SK-N-SH (cell line): ENCODE data around the gene OR52D1. TPM values are rescaled to one million over a fixed set of nuclear protein-coding genes. Genes with fewer than 3 reads are reported as not detected.

Source experiments
- CTCF ChIA-PET: fragments of 300-600, 350-600 bp; formaldehyde crosslinking; extraction: SDS; loops from one replicate; lab custom pipeline; 2021; lab: Yijun Ruan, JAX
- POLR2A ChIA-PET: fragments of 350-600 bp; sonication (Branson Sonifier 250); formaldehyde crosslinking; extraction: SDS; loops from one replicate; lab custom pipeline; 2020; ENCODE audit warnings: antibody characterized with exemption, inconsistent platforms; lab: Yijun Ruan, JAX
- DNase-seq: peaks from one replicate; pipeline ENCODE4 v3.0.0; 2012
- H2AFZ ChIP-seq: fragments of 200-600 bp; sonication (generic); 2 replicates; pipeline ENCODE4 v1.8.1; 2016; ENCODE audit warnings: antibody characterized with exemption, mild to moderate bottlenecking, low read depth
- H3F3A ChIP-seq: fragments of 200-600 bp; sonication (generic); replicated peaks from 2 replicates; pipeline ENCODE3; 2016; ENCODE audit warnings: antibody characterized with exemption, mild to moderate bottlenecking; ENCODE audit not compliant: insufficient read depth
- H3K27ac ChIP-seq, 2 experiments: fragments of 200-500 bp in 1 of 2; fragments of 200-600 bp in 1 of 2; sonication (Bioruptor generic) in 1 of 2; sonication (generic), shearing (Covaris generic) in 1 of 2; 2 replicates each; pipeline versions ENCODE4 v1.5.1 to v1.6.1; 2014 to 2016; ENCODE audit warnings: low read depth in 2 of 2, inconsistent platforms in 1 of 2, low read length in 1 of 2, mild to moderate bottlenecking in 1 of 2, mixed read lengths in 1 of 2
- H3K27me3 ChIP-seq: fragments of 200-600 bp; sonication (generic), shearing (Covaris generic); 2 replicates; pipeline ENCODE4 v1.6.1; 2016; ENCODE audit warnings: mixed run types; ENCODE audit not compliant: insufficient read depth
- H3K36me3 ChIP-seq, 2 experiments: fragments of 200-500 bp in 1 of 2; fragments of 200-600 bp in 1 of 2; sonication (Bioruptor generic) in 1 of 2; sonication (generic) in 1 of 2; replicated peaks in 1 of 2; 2 replicates each; pipeline versions ENCODE3 to v1.5.1; 2014 to 2016; ENCODE audit warnings: low read length in 1 of 2, mild to moderate bottlenecking in 1 of 2; ENCODE audit not compliant: insufficient read depth in 2 of 2, control insufficient read depth in 1 of 2
- H3K4me1 ChIP-seq, 2 experiments: fragments of 200-500 bp in 1 of 2; fragments of 200-600 bp in 1 of 2; sonication (Bioruptor generic) in 1 of 2; sonication (generic), shearing (Covaris generic) in 1 of 2; 2 replicates each; pipeline versions ENCODE4 v1.5.1 to v1.6.1; 2014 to 2016; ENCODE audit warnings: low read depth in 1 of 2, low read length in 1 of 2, mixed run types in 1 of 2; ENCODE audit not compliant: insufficient read depth in 2 of 2, control insufficient read depth in 1 of 2
- H3K4me2 ChIP-seq: fragments of 200-600 bp; sonication (generic), shearing (Covaris generic); 2 replicates; pipeline ENCODE4 v1.6.1; 2017; ENCODE audit warnings: mixed run types
- H3K4me3 ChIP-seq, 2 experiments: fragments of 200-500 bp in 1 of 2; fragments of 200-600 bp in 1 of 2; sonication (Bioruptor generic) in 1 of 2; sonication (generic), shearing (Covaris generic) in 1 of 2; 2 replicates each; pipeline versions ENCODE4 v1.5.1 to v1.8.1; 2014 to 2016; ENCODE audit warnings: low read depth in 2 of 2, inconsistent platforms in 1 of 2, low read length in 1 of 2, mild to moderate bottlenecking in 1 of 2, mixed read lengths in 1 of 2, moderate library complexity in 1 of 2
- H3K79me2 ChIP-seq: fragments of 200-600 bp; sonication (generic); 2 replicates; pipeline ENCODE4 v1.8.1; 2017; ENCODE audit warnings: mild to moderate bottlenecking; ENCODE audit not compliant: insufficient read depth
- H3K9ac ChIP-seq: fragments of 200-600 bp; sonication (generic); 2 replicates; pipeline ENCODE4 v1.6.1; 2017; ENCODE audit warnings: mixed run types
- H3K9me2 ChIP-seq: fragments of 200-600 bp; sonication (generic); 2 replicates; pipeline ENCODE4 v1.6.1; 2017; ENCODE audit warnings: mixed run types
- H3K9me3 ChIP-seq: fragments of 200-600 bp; sonication (generic); 2 replicates; pipeline ENCODE4 v1.6.1; 2017; ENCODE audit warnings: mixed run types, mild to moderate bottlenecking, moderate library complexity
- H4K20me1 ChIP-seq: fragments of 200-600 bp; sonication (generic); 2 replicates; pipeline ENCODE4 v1.6.1; 2017; ENCODE audit warnings: mild to moderate bottlenecking, mixed run types; ENCODE audit not compliant: insufficient read depth
- CHD2 ChIP-seq: fragments of 150-350 bp; IDR thresholded peaks from 2 replicates; pipeline ENCODE4 v1.6.1; 2018; ENCODE audit warnings: low read length; ENCODE audit not compliant: partially characterized antibody
- CTCF ChIP-seq: fragments of 200-600 bp; sonication (generic); IDR thresholded peaks from 2 replicates; pipeline ENCODE4 v1.6.1; 2017; ENCODE audit warnings: antibody characterized with exemption, mild to moderate bottlenecking, moderate library complexity
- ELF1 ChIP-seq: IDR thresholded peaks from 2 replicates; pipeline ENCODE4 v1.4.0; 2012
- EZH2phosphoT487 ChIP-seq: fragments of 200-600 bp; sonication (generic); IDR thresholded peaks from 2 replicates; pipeline ENCODE4 v1.6.1; 2017; ENCODE audit warnings: low read depth, mixed run types, mild to moderate bottlenecking, antibody characterized with exemption, moderate library complexity, borderline replicate concordance
- FOSL2 ChIP-seq: IDR thresholded peaks from 2 replicates; pipeline ENCODE4 v1.4.0; 2012; ENCODE audit warnings: low read depth, mild to moderate bottlenecking, moderate library complexity, borderline replicate concordance
- FOXJ3 ChIP-seq: sonication (generic); formaldehyde crosslinking; IDR thresholded peaks from 2 replicates; pipeline ENCODE4 v1.5.1; 2020; ENCODE audit warnings: mild to moderate bottlenecking, missing genetic modification reagents
- FOXM1 ChIP-seq: IDR thresholded peaks from 2 replicates; pipeline ENCODE4 v1.4.0; 2012; ENCODE audit warnings: low read depth, mild to moderate bottlenecking
- GABPA ChIP-seq: IDR thresholded peaks from 2 replicates; pipeline ENCODE4 v1.4.0; 2012; ENCODE audit warnings: low read depth, mild to moderate bottlenecking
- GATA2 ChIP-seq: sonication (generic); formaldehyde crosslinking; IDR thresholded peaks from 2 replicates; pipeline ENCODE4 v1.5.0; 2020; ENCODE audit warnings: mild to moderate bottlenecking, missing genetic modification reagents
- MAX ChIP-seq: IDR thresholded peaks from 2 replicates; pipeline ENCODE4 v1.4.0; 2012; ENCODE audit warnings: low read depth
- MEF2A ChIP-seq: IDR thresholded peaks from 2 replicates; pipeline ENCODE4 v1.4.0; 2012; ENCODE audit warnings: low read depth, borderline replicate concordance
- POLR2AphosphoS5 ChIP-seq: IDR thresholded peaks from 2 replicates; pipeline ENCODE4 v1.6.1; 2012; ENCODE audit warnings: low read depth, low read length
- RAD21 ChIP-seq: IDR thresholded peaks from 2 replicates; pipeline ENCODE4 v1.6.1; 2012; ENCODE audit warnings: mild to moderate bottlenecking, low read length
- SMC3 ChIP-seq: IDR thresholded peaks from 2 replicates; pipeline ENCODE4 v1.6.1; 2012; ENCODE audit warnings: low read depth, low read length, improper control_type of control experiment
- TCF12 ChIP-seq: IDR thresholded peaks from 2 replicates; pipeline ENCODE4 v1.4.0; 2012
- USF1 ChIP-seq: IDR thresholded peaks from 2 replicates; pipeline ENCODE4 v1.4.0; 2012; ENCODE audit warnings: low read depth, borderline replicate concordance
- USF2 ChIP-seq: fragments of 150-350 bp; IDR thresholded peaks from 2 replicates; pipeline ENCODE4 v1.6.1; 2017; ENCODE audit warnings: antibody characterized with exemption, low read length, low read depth, borderline replicate concordance
- WGBS: methylation state at CpG from one replicate; pipeline ENCODE4 v1.1.6; 2017; ENCODE audit warnings: low lambda C conversion rate; 5-methylcytosine and 5-hydroxymethylcytosine counted together
- polyA plus RNA-seq, 3 experiments: library from polyadenylated mRNA; depleted of rRNA; stranded (reverse); fragments of >200 nt; gene quantifications; 2 replicates each; pipeline ENCODE4 v1.2.3, GENCODE V29; 2012

Gene OR52D1
- polyA plus RNA-seq, 1 of the 3 experiments (the other 2 are of a cell fraction) = not detected

GRCh38 chr11:5504403-5504921, 16.0 kb downstream of the OR52D1 start:
- Histone ChIP-seq H4K20me1 (no peaks in the 10 kb centered on the region), H3K9ac (no peak overlapping the region), H3F3A (no peaks in the 10 kb centered on the region), H3K27ac (no peak overlapping the region), H3K79me2 (no peaks in the 10 kb centered on the region), H3K4me2 (no peak overlapping the region), H3K9me2 (no peaks in the 10 kb centered on the region), H2AFZ (no peak overlapping the region), H3K36me3 (no peaks in the 10 kb centered on the region), H3K9me3 (no peaks in the 10 kb centered on the region), H3K4me3 (no peak overlapping the region), H3K27me3 (no peaks in the 10 kb centered on the region), H3K4me1 (no peaks in the 10 kb centered on the region; a peak in 1 of 4 replicates)
- ChIA-PET CTCF (no interaction called here), POLR2A (no interaction called here)
- no peak for TF ChIP-seq USF2
- no peak for TF ChIP-seq POLR2AphosphoS5
- TF ChIP-seq SMC3 = no peak
- TF ChIP-seq CTCF = no peak
- TF ChIP-seq FOXM1 = no peak
- TF ChIP-seq USF1 = no peak
- no peak for TF ChIP-seq GATA2
- no peak for TF ChIP-seq MEF2A
- WGBS = 0% methylated on average over 2 of the region's 2 CpGs
- no peak for DNase-seq

GRCh38 chr11:5505363-5506048, 17.0 kb downstream of the OR52D1 start:
- no peaks in the 10 kb centered on the region; a peak in 1 of 4 replicates for H3K4me1 ChIP-seq
- no peaks in the 10 kb centered on the region for H3K9me2 ChIP-seq
- no peak for DNase-seq
- POLR2A ChIA-PET = no interaction called here
- H3K27me3 ChIP-seq = no peaks in the 10 kb centered on the region
- WGBS = 4% methylated on average over 9 of the region's 9 CpGs
- no peaks in the 10 kb centered on the region for H3F3A ChIP-seq
- H3K79me2 ChIP-seq = no peaks in the 10 kb centered on the region
- no peaks in the 10 kb centered on the region for H4K20me1 ChIP-seq
- H3K27ac ChIP-seq = no peak overlapping the region
- H3K4me2 ChIP-seq = no peak overlapping the region
- H3K9ac ChIP-seq = no peak overlapping the region
- no peaks in the 10 kb centered on the region for H3K9me3 ChIP-seq
- H3K4me3 ChIP-seq = no peak overlapping the region
- CTCF ChIA-PET = interaction anchor here (1.1 kb wide), 1 partner anchor 29 kb away, joined by 4 read pairs; no protein-coding TSS in a partner anchor
- H3K36me3 ChIP-seq = no peaks in the 10 kb centered on the region
- no peak overlapping the region for H2AFZ ChIP-seq
- no peak for TF ChIP-seq SMC3
- TF ChIP-seq MEF2A = no peak
- no peak for TF ChIP-seq GABPA
- no peak for TF ChIP-seq CHD2
- no peak for TF ChIP-seq ELF1
- no peak for TF ChIP-seq FOXM1
- TF ChIP-seq GATA2 = no peak
- TF ChIP-seq TCF12 = no peak
- no peak for TF ChIP-seq FOXJ3
- no peak for TF ChIP-seq FOSL2
- no peak for TF ChIP-seq RAD21
- TF ChIP-seq MAX = no peak
- TF ChIP-seq EZH2phosphoT487 = no peak
